A549 (cell line): ENCODE measurements around the gene ALG14.

Source experiments
- GATA3 ChIP-seq: IDR thresholded peaks from 2 replicates; pipeline ENCODE4 v1.6.1; 2012; ENCODE audit warnings: borderline replicate concordance
- KDM1A ChIP-seq: fragments of 200-600 bp; sonication (generic); IDR thresholded peaks from 2 replicates; pipeline ENCODE4 v1.6.1; 2016; ENCODE audit warnings: low read depth, mild to moderate bottlenecking
- KDM5A ChIP-seq: fragments of 200-600 bp; sonication (generic); IDR thresholded peaks from 2 replicates; pipeline ENCODE4 v1.6.1; 2016; ENCODE audit warnings: antibody characterized with exemption, mild to moderate bottlenecking
- PHF8 ChIP-seq: fragments of 200-600 bp; sonication (generic); IDR thresholded peaks from 2 replicates; pipeline ENCODE4 v1.6.1; 2016; ENCODE audit warnings: low read depth, mild to moderate bottlenecking, antibody characterized with exemption, moderate library complexity, borderline replicate concordance
- POLR2A ChIP-seq: IDR thresholded peaks from 2 replicates; pipeline ENCODE4 v1.6.1; 2012; ENCODE audit warnings: mild to moderate bottlenecking, low read length
- TF ChIP-seq, protein P1 (sequence below): fragments of >200 bp; sonication (Bioruptor Twin); formaldehyde crosslinking; IDR thresholded peaks from 3 replicates; pipeline ENCODE4 v1.5.1; 2016
- TF ChIP-seq, protein P2 (sequence below): IDR thresholded peaks from 2 replicates; pipeline ENCODE4 v1.6.1; 2012

DNA sequence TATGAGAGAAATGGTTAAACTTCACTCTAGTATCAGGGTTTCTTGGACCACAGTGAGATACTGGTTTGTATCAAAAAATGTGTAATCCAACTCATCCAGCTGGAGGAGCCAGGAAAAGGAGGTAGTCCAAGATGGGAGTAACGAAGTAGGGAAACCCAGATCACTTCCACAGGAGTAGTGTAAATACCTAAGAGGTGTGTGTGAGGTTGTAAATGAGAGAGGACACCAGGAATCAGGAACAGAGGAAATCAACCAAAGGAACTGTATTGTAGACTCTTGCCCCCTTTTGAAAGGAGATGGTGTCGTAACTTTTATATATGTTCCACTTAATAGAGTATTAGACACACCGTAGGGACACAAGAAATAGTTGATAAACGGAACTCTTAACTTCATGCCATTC is 24.7 kb upstream of the ALG14 start:
- TF ChIP-seq, protein P1, sequence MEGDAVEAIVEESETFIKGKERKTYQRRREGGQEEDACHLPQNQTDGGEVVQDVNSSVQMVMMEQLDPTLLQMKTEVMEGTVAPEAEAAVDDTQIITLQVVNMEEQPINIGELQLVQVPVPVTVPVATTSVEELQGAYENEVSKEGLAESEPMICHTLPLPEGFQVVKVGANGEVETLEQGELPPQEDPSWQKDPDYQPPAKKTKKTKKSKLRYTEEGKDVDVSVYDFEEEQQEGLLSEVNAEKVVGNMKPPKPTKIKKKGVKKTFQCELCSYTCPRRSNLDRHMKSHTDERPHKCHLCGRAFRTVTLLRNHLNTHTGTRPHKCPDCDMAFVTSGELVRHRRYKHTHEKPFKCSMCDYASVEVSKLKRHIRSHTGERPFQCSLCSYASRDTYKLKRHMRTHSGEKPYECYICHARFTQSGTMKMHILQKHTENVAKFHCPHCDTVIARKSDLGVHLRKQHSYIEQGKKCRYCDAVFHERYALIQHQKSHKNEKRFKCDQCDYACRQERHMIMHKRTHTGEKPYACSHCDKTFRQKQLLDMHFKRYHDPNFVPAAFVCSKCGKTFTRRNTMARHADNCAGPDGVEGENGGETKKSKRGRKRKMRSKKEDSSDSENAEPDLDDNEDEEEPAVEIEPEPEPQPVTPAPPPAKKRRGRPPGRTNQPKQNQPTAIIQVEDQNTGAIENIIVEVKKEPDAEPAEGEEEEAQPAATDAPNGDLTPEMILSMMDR = no peak
- TF ChIP-seq PHF8 = no peak
- TF ChIP-seq KDM5A = no peak
- TF ChIP-seq POLR2A = no peak
- TF ChIP-seq, protein P2, sequence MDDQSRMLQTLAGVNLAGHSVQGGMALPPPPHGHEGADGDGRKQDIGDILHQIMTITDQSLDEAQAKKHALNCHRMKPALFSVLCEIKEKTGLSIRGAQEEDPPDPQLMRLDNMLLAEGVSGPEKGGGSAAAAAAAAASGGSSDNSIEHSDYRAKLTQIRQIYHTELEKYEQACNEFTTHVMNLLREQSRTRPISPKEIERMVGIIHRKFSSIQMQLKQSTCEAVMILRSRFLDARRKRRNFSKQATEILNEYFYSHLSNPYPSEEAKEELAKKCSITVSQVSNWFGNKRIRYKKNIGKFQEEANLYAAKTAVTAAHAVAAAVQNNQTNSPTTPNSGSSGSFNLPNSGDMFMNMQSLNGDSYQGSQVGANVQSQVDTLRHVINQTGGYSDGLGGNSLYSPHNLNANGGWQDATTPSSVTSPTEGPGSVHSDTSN = no peak
- no peak for TF ChIP-seq GATA3
- TF ChIP-seq KDM1A = no peak
